GM12865 (cell line): Measurements from ENCODE around the gene ARHGEF17.
A peak's percentile ranks its signal among the peaks of the same experiment; 100 is the strongest.
"Not testable (repeated sequence)": the region's sequence is repeated elsewhere in the genome, so short reads cannot be mapped to it uniquely, and the experiment has no call there.

Experiments used
- DNase-seq: peaks from one replicate; pipeline ENCODE4 v3.0.0; 2010; ENCODE audit warnings: low read depth
- H3K4me3 ChIP-seq: 2 replicates; pipeline ENCODE4 v1.5.1; 2011; ENCODE audit warnings: mild to moderate bottlenecking, low read depth, low read length, control low read depth
- CTCF ChIP-seq: IDR thresholded peaks from 2 replicates; pipeline ENCODE4 v1.5.1; 2011; ENCODE audit warnings: low read length, control low read depth, low read depth, inconsistent platforms; ENCODE audit not compliant: insufficient read depth; ENCODE audit errors: missing control alignments

ARHGEF17 gene

GRCh38 chr11:73269459-73270015, 38.5 kb upstream of the ARHGEF17 start:
- TF ChIP-seq CTCF, result no peak
- DNase-seq, result no peak
- no peak overlapping the region for H3K4me3 ChIP-seq

- peak; percentile 53 for DNase-seq
- no peak overlapping the region for H3K4me3 ChIP-seq
- TF ChIP-seq CTCF, result peak; percentile 2
Observed at GRCh38 chr11:73270016-73270854, 37.8 kb upstream of the ARHGEF17 start.

- H3K4me3 ChIP-seq, result no peak overlapping the region
- TF ChIP-seq CTCF, result no peak
- no peak for DNase-seq
Observed at GRCh38 chr11:73270855-73271477, 37.1 kb upstream of the ARHGEF17 start.

- not testable (repeated sequence) for H3K4me3 ChIP-seq
- peak; percentile 48 for DNase-seq
Observed at GRCh38 chr11:73271478-73271865, 36.6 kb upstream of the ARHGEF17 start.

- H3K4me3 ChIP-seq, result no peak within 1 kb of the TSS
- peak; percentile 69 for DNase-seq
- no peak for TF ChIP-seq CTCF
Observed at GRCh38 chr11:73271936-73272679, 36.0 kb upstream of the ARHGEF17 start, which contains the start of gene P2RY6. Gene P2RY6, plus strand, starts transcription at chr11:73272338. Its CDS starts 24,181 bp downstream, at chr11:73296519.

GRCh38 chr11:73272680-73273038, 35.4 kb upstream of the ARHGEF17 start:
- no peak for DNase-seq
- no peak for TF ChIP-seq CTCF
- no peak overlapping the region for H3K4me3 ChIP-seq
